ENCODE data around the gene SCFD1.
"Not testable (repeated sequence)": the region's sequence is repeated elsewhere in the genome, so short reads cannot be mapped to it uniquely, and the experiment has no call there.

The SCFD1 gene

GRCh38 chr14:30630248-30630647 lies 8.1 kb downstream of the SCFD1 start:
- H3K4me3 ChIP-seq (replicated peaks; ENCODE audit: low read depth, low read length): no peak overlapping the region
- TF ChIP-seq CTCF (IDR thresholded peaks at IDR 0.05; ENCODE audit: low read depth, low read length, missing control alignments): no peak
- DNase-seq (ENCODE audit: extremely low read depth, low read depth): no peak

GRCh38 chr14:30632730-30633129 lies 10.6 kb downstream of the SCFD1 start:
- no peak for DNase-seq (ENCODE audit: extremely low read depth, low read depth)
- H3K4me3 ChIP-seq (replicated peaks; ENCODE audit: low read depth, low read length): no peak overlapping the region
- TF ChIP-seq CTCF (IDR thresholded peaks at IDR 0.05; ENCODE audit: low read depth, low read length, missing control alignments): no peak

GRCh38 chr14:30638926-30639325 lies 16.8 kb downstream of the SCFD1 start:
- no peak overlapping the region for H3K4me3 ChIP-seq (replicated peaks; ENCODE audit: low read depth, low read length)
- TF ChIP-seq CTCF (IDR thresholded peaks at IDR 0.05; ENCODE audit: low read depth, low read length, missing control alignments): no peak
- DNase-seq (ENCODE audit: extremely low read depth, low read depth): no peak

GRCh38 chr14:30641207-30641606 lies 19.1 kb downstream of the SCFD1 start:
- DNase-seq (ENCODE audit: extremely low read depth, low read depth): no peak
- no peak overlapping the region for H3K4me3 ChIP-seq (replicated peaks; ENCODE audit: low read depth, low read length)
- TF ChIP-seq CTCF (IDR thresholded peaks at IDR 0.05; ENCODE audit: low read depth, low read length, missing control alignments): no peak

- not testable (repeated sequence) for DNase-seq (ENCODE audit: extremely low read depth, low read depth); H3K4me3 ChIP-seq (replicated peaks; ENCODE audit: low read depth, low read length)
These were observed 22.3 kb downstream of the SCFD1 start for GRCh38 chr14:30644462-30644861.

- no peak overlapping the region for H3K4me3 ChIP-seq (replicated peaks; ENCODE audit: low read depth, low read length)
- no peak for TF ChIP-seq CTCF (IDR thresholded peaks at IDR 0.05; ENCODE audit: low read depth, low read length, missing control alignments)
- DNase-seq (ENCODE audit: extremely low read depth, low read depth): no peak
These were observed 23.5 kb downstream of the SCFD1 start for GRCh38 chr14:30645600-30645999.

- no peak for TF ChIP-seq CTCF (IDR thresholded peaks at IDR 0.05; ENCODE audit: low read depth, low read length, missing control alignments)
- no peak for DNase-seq (ENCODE audit: extremely low read depth, low read depth)
- H3K4me3 ChIP-seq (replicated peaks; ENCODE audit: low read depth, low read length): no peak overlapping the region
These were observed 26.4 kb downstream of the SCFD1 start for GRCh38 chr14:30648471-30648870.

Data from HFF-Myc (cell line).